Activated CD4-positive, CD25-positive, alpha-beta regulatory T cell treated with anti-CD3 and anti-CD28 coated beads, Interleukin-2, amount 50 U/mL, for 24 hours (primary cell): ENCODE data around the gene RTEL1.
"Not testable (repeated sequence)": the region's sequence is repeated elsewhere in the genome, so short reads cannot be mapped to it uniquely, and the experiment has no call there.

Source experiments
- ATAC-seq, 2 donors: fragments of 150-1000 bp; cut with Tn5 transposase; one replicate each; pipeline ENCODE4 v1.10.0; 2021; ENCODE audit warnings: mild to moderate bottlenecking in 1 of 2, moderate library complexity in 1 of 2

Gene RTEL1

GRCh38 chr20:63671695-63672094, 13.6 kb downstream of the RTEL1 start:
- ATAC-seq, result not testable (repeated sequence)

- no peak for ATAC-seq
Measured at GRCh38 chr20:63672666-63673065, 14.6 kb downstream of the RTEL1 start.

GRCh38 chr20:63673951-63674350, 15.8 kb downstream of the RTEL1 start:
- ATAC-seq, result no peak

GRCh38 chr20:63675681-63676368, 17.7 kb downstream of the RTEL1 start:
- ATAC-seq, result no peak

- ATAC-seq, result no peak
Measured at GRCh38 chr20:63678071-63678470, 20.0 kb downstream of the RTEL1 start.

- no peak for ATAC-seq
Measured at GRCh38 chr20:63678667-63679465, 20.8 kb downstream of the RTEL1 start.

GRCh38 chr20:63679799-63680305, 21.7 kb downstream of the RTEL1 start:
- ATAC-seq, result no peak

- no peak for ATAC-seq
Measured at GRCh38 chr20:63680427-63680826, 22.3 kb downstream of the RTEL1 start.

- no peak for ATAC-seq
Measured at GRCh38 chr20:63680857-63681608, 22.9 kb downstream of the RTEL1 start.

GRCh38 chr20:63681609-63682142, 23.6 kb downstream of the RTEL1 start:
- ATAC-seq, result no peak

GRCh38 chr20:63682384-63683139, 24.4 kb downstream of the RTEL1 start:
- peak in 1 of 2 donors; percentile 28 for ATAC-seq

- ATAC-seq, result no peak
Measured at GRCh38 chr20:63685269-63686026, 27.3 kb downstream of the RTEL1 start.

GRCh38 chr20:63686094-63686491, 28.0 kb downstream of the RTEL1 start:
- ATAC-seq, result no peak

GRCh38 chr20:63686492-63687321, 28.6 kb downstream of the RTEL1 start:
- ATAC-seq, result peak; percentile 46 to 58

- no peak for ATAC-seq
Measured at GRCh38 chr20:63687419-63688178, 29.5 kb downstream of the RTEL1 start.

- ATAC-seq, result no peak
Measured at GRCh38 chr20:63688228-63689045, 30.3 kb downstream of the RTEL1 start.

GRCh38 chr20:63689046-63690002, 31.2 kb downstream of the RTEL1 start:
- no peak for ATAC-seq
